ENCODE data around the gene RPS6KC1. TPM values are rescaled to one million over a fixed set of nuclear protein-coding genes. Genes with fewer than 3 reads are reported as not detected.
A peak's percentile ranks its signal among the peaks of the same experiment; 100 is the strongest.

The RPS6KC1 gene
- total RNA-seq, 2 donors from 2014 or later = 13.7 to 48.5 TPM

GRCh38 chr1:213123536-213123935 is 72.5 kb downstream of the RPS6KC1 start:
- TF ChIP-seq POLR2A (IDR thresholded peaks at IDR 0.05) (no peak), CTCF (IDR thresholded peaks at IDR 0.05) (no peak)
- Histone ChIP-seq H3K9me3 (no peaks in the 10 kb centered on the region), H3K27me3 (no peaks in the 10 kb centered on the region), H3K36me3 (replicated peaks in 1 of 2; ENCODE audit: insufficient read depth in 1 of 2, low read depth in 2 of 2) (no peaks in the 10 kb centered on the region), H3K27ac (no peak overlapping the region), H3K4me3 (no peak overlapping the region), H3K4me1 (peaks cover 15% of the 10 kb centered on the region)
- 76 to 77% methylated on average over 2 of the region's 2 CpGs for WGBS, 2 donors
- DNase-seq (peak in 2 of 4 donors; percentile 6 to 29), ATAC-seq (peak; percentile 75)
- intact Hi-C loops (cut with DNase I) = no loop called here

GRCh38 chr1:213124590-213124989 is 73.5 kb downstream of the RPS6KC1 start:
- ATAC-seq (no peak), DNase-seq (no peak)
- no peaks in the 10 kb centered on the region for H3K9me3 ChIP-seq
- no peak for TF ChIP-seq CTCF (IDR thresholded peaks at IDR 0.05)
- no peak for TF ChIP-seq POLR2A (IDR thresholded peaks at IDR 0.05)
- H3K36me3 ChIP-seq (replicated peaks in 1 of 2; ENCODE audit: insufficient read depth in 1 of 2, low read depth in 2 of 2) = no peaks in the 10 kb centered on the region
- no peaks in the 10 kb centered on the region for H3K27me3 ChIP-seq
- H3K27ac ChIP-seq = no peak overlapping the region
- intact Hi-C loops (cut with DNase I) = no loop called here
- 87 to 90% methylated on average over 5 of the region's 5 CpGs for WGBS, 2 donors
- no peak overlapping the region for H3K4me3 ChIP-seq
- H3K4me1 ChIP-seq = peaks cover 15% of the 10 kb centered on the region

- Histone ChIP-seq H3K4me3 (no peak overlapping the region), H3K9me3 (no peaks in the 10 kb centered on the region), H3K36me3 (replicated peaks in 1 of 2; ENCODE audit: insufficient read depth in 1 of 2, low read depth in 2 of 2) (no peaks in the 10 kb centered on the region), H3K4me1 (peaks cover 15% of the 10 kb centered on the region), H3K27me3 (no peaks in the 10 kb centered on the region), H3K27ac (no peak overlapping the region)
- no peak for TF ChIP-seq CTCF (IDR thresholded peaks at IDR 0.05)
- no peak for TF ChIP-seq POLR2A (IDR thresholded peaks at IDR 0.05)
- DNase-seq (no peak), ATAC-seq (no peak)
- WGBS, 2 donors = 76 to 80% methylated on average over 2 of the region's 2 CpGs
- intact Hi-C loops (cut with DNase I) = no loop called here
Observed at GRCh38 chr1:213125643-213126042, 74.6 kb downstream of the RPS6KC1 start.

- intact Hi-C loops (cut with DNase I) = no loop called here
- no peaks in the 10 kb centered on the region for H3K36me3 ChIP-seq (replicated peaks in 1 of 2; ENCODE audit: insufficient read depth in 1 of 2, low read depth in 2 of 2)
Observed at GRCh38 chr1:213127074-213127473, 76.0 kb downstream of the RPS6KC1 start.

More at GRCh38 chr1:213127074-213127473, 76.0 kb downstream of the RPS6KC1 start:
- DNase-seq = no peak
- Histone ChIP-seq H3K9me3 (no peaks in the 10 kb centered on the region), H3K4me1 (peaks cover 18% of the 10 kb centered on the region), H3K27ac (no peak overlapping the region), H3K27me3 (no peaks in the 10 kb centered on the region), H3K4me3 (no peak overlapping the region)
- TF ChIP-seq POLR2A (IDR thresholded peaks at IDR 0.05) = no peak
- TF ChIP-seq CTCF (IDR thresholded peaks at IDR 0.05) = no peak
- ATAC-seq = no peak
- WGBS, 2 donors = 96 to 100% methylated on average over 1 of the region's 1 CpG
